ENCODE data around the gene CHSY3.

GRCh38 chr5:129960831-129961230, 56.6 kb downstream of the CHSY3 start:
- TF ChIP-seq TCF12 (IDR thresholded peaks at IDR 0.05; ENCODE audit: low read depth) (no peak), EP300 (IDR thresholded peaks at IDR 0.05; ENCODE audit: borderline replicate concordance) (no peak), TAF1 (IDR thresholded peaks at IDR 0.05; ENCODE audit: low read depth) (no peak), RAD21 (IDR thresholded peaks at IDR 0.05; ENCODE audit: low read depth) (no peak), CREB1 (IDR thresholded peaks at IDR 0.05; ENCODE audit: low read depth) (no peak), FOXM1 (IDR thresholded peaks at IDR 0.05; ENCODE audit: borderline replicate concordance, low read depth) (no peak)

All from Ishikawa (cell line).